Right lobe of liver (tissue), 6 donors: ENCODE measurements around the gene ISG15. TPM values are rescaled to one million over a fixed set of nuclear protein-coding genes. Genes with fewer than 3 reads are reported as not detected.

Experiments used
- ATAC-seq, 4 donors: fragments of 200-7000 bp; cut with Tn5 transposase; one replicate each; pipeline ENCODE4 v1.9.1; 2020; ENCODE audit warnings: mild to moderate bottlenecking in 4 of 4, moderate library complexity in 4 of 4
- DNase-seq, 3 donors: peaks; one replicate each; pipeline ENCODE4 v3.0.0-alpha.2; 2020
- H3K27ac ChIP-seq, 3 donors: fragments of 200-600 bp; one replicate each; pipeline ENCODE4 v1.8.0; 2022
- H3K27me3 ChIP-seq, 2 donors: fragments of 200-600 bp; one replicate each; pipeline ENCODE4 v1.8.0; 2022
- H3K36me3 ChIP-seq, 4 donors: fragments of 200-600 bp; sonication (generic) in 1 of 4; one replicate each; pipeline versions ENCODE4 v1.5.1 to v1.8.0; 2017 to 2022; ENCODE audit warnings: control low read depth in 1 of 4
- H3K4me1 ChIP-seq, 4 donors: fragments of 200-600 bp; sonication (generic) in 1 of 4; one replicate each; pipeline versions ENCODE4 v1.5.1 to v1.8.0; 2017 to 2022; ENCODE audit warnings: control low read depth in 1 of 4
- H3K4me3 ChIP-seq, 3 donors: fragments of 200-600 bp; one replicate each; pipeline ENCODE4 v1.8.0; 2022
- H3K9me3 ChIP-seq, 4 donors: fragments of 200-600 bp; sonication (generic) in 1 of 4; one replicate each; pipeline versions ENCODE4 v1.5.1 to v1.8.0; 2017 to 2022; ENCODE audit warnings: control low read depth in 1 of 4
- CTCF ChIP-seq, 4 donors: fragments of 200-600 bp in 3 of 4; fragments of 450-650 bp in 1 of 4; IDR thresholded peaks; one replicate each; pipeline versions ENCODE4 v1.5.1 to v1.8.0; 2016 to 2022; ENCODE audit warnings: antibody characterized with exemption in 4 of 4, mild to moderate bottlenecking in 2 of 4
- POLR2A ChIP-seq: fragments of 450-650 bp; IDR thresholded peaks from one replicate; pipeline ENCODE4 v1.6.1; 2017; ENCODE audit warnings: antibody characterized with exemption, mild to moderate bottlenecking
- WGBS: methylation state at CpG from one replicate; pipeline ENCODE4 v1.1.6; 2018; ENCODE audit warnings: low coverage, low lambda C conversion rate; ENCODE audit not compliant: insufficient coverage; ENCODE audit errors: missing lambda C conversion rate; 5-methylcytosine and 5-hydroxymethylcytosine counted together
- intact Hi-C, 2 donors: fragments of 100-400 bp; cut with DNase I; formaldehyde crosslinking; loops; one replicate each; pipeline versions ENCODE4 v1.11.2 to v1.14.1; 2022
- total RNA-seq, 6 experiments: library from RNA; depleted of rRNA in 2 of 6; stranded (reverse); fragments of >200 nt in 2 of 6; fragmentation: NEBNext Ultra II Directional in 3 of 6; extraction: Animal tissue kit (Norgen Biotek cat#: 25700) in 3 of 6; gene quantifications; one replicate each; pipeline versions ENCODE4 v1.1.0 to v1.2.4, GENCODE V29; 2016 to 2023
- donor health status: DM: no; HTN: yes; CAD: no.
- donor health status: DM: no; HTN: no; CAD: no.
- donor health status: DM: no; HTN: no; CAD: no.
- donor health status: DM: no; HTN: yes; CAD: no.
- donor health status: DM: no; HTN: yes; CAD: no.

ISG15 gene
- total RNA-seq, 6 experiments from 2014 or later = 16.3 to 98.7 (median 26.4) TPM

GRCh38 chr1:1000357-1001056 is 12.8 kb upstream of the ISG15 start:
- no peaks in the 10 kb centered on the region for H3K9me3 ChIP-seq
- peaks cover 0 to 44% (median 5%) of the 10 kb centered on the region in 4 donors for H3K4me1 ChIP-seq
- H3K27ac ChIP-seq = peak overlapping the region; percentile 76 to 92 (median 80)
- ATAC-seq = peak; percentile 30 to 45 (median 38)
- WGBS = 6% methylated on average over 6 of the region's 75 CpGs
- no peaks in the 10 kb centered on the region for H3K36me3 ChIP-seq
- peak overlapping the region; percentile 50 to 67 (median 58) for H3K4me3 ChIP-seq
- DNase-seq = peak; percentile 70 to 79 (median 75)
- TF ChIP-seq CTCF (IDR thresholded peaks at IDR 0.05) (no peak), POLR2A (peak; percentile 10)
- peaks cover 6 to 14% of the 10 kb centered on the region in 2 donors for H3K27me3 ChIP-seq
- intact Hi-C loops = no loop called here

- Histone ChIP-seq H3K27ac (peak overlapping the region; percentile 76 to 92 (median 80)), H3K4me3 (peak overlapping the region; percentile 50 to 67 (median 58)), H3K9me3 (no peaks in the 10 kb centered on the region), H3K27me3 (peaks cover 6 to 14% of the 10 kb centered on the region in 2 donors), H3K36me3 (no peaks in the 10 kb centered on the region), H3K4me1 (peaks cover 0 to 51% (median 6%) of the 10 kb centered on the region in 4 donors)
- DNase-seq (peak in 2 of 3 donors; percentile 48 to 57), ATAC-seq (no peak)
- intact Hi-C loops = no loop called here
- WGBS = 1% methylated on average over 19 of the region's 58 CpGs
- no peak for TF ChIP-seq POLR2A
- no peak for TF ChIP-seq CTCF (IDR thresholded peaks at IDR 0.05)
Measured at GRCh38 chr1:1001057-1001783, 12.1 kb upstream of the ISG15 start.

- WGBS = 59% methylated on average over 4 of the region's 22 CpGs
- intact Hi-C loops = no loop called here
Measured at GRCh38 chr1:1003618-1004419, 9.5 kb upstream of the ISG15 start.

More at GRCh38 chr1:1003618-1004419, 9.5 kb upstream of the ISG15 start:
- Histone ChIP-seq H3K36me3 (no peaks in the 10 kb centered on the region), H3K9me3 (no peaks in the 10 kb centered on the region), H3K27ac (no peak overlapping the region), H3K4me1 (peaks cover 0 to 53% (median 8%) of the 10 kb centered on the region in 4 donors), H3K27me3 (no peaks in the 10 kb centered on the region), H3K4me3 (no peak overlapping the region)
- no peak for ATAC-seq
- no peak for DNase-seq
- no peak for TF ChIP-seq CTCF (IDR thresholded peaks at IDR 0.05)
- no peak for TF ChIP-seq POLR2A
